GM18951 (cell line): ENCODE results near the gene SPSB2.

Experiments used
- POLR2A ChIP-seq: IDR thresholded peaks from 4 replicates; pipeline ENCODE4 v1.6.1; 2011; ENCODE audit warnings: mild to moderate bottlenecking; ENCODE audit not compliant: insufficient read length, insufficient read depth; ENCODE audit errors: extremely low read depth
- in situ Hi-C: fragments of 300-500 bp; cut with MboI; formaldehyde crosslinking; loops from one replicate; pipeline ENCODE4 v1.12.0; 2022; ENCODE audit warnings: low sequenced_read_pairs, mixed read lengths, inconsistent platforms; ENCODE audit not compliant: unreplicated experiment

SPSB2 gene, protein sequence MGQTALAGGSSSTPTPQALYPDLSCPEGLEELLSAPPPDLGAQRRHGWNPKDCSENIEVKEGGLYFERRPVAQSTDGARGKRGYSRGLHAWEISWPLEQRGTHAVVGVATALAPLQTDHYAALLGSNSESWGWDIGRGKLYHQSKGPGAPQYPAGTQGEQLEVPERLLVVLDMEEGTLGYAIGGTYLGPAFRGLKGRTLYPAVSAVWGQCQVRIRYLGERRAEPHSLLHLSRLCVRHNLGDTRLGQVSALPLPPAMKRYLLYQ

DNA sequence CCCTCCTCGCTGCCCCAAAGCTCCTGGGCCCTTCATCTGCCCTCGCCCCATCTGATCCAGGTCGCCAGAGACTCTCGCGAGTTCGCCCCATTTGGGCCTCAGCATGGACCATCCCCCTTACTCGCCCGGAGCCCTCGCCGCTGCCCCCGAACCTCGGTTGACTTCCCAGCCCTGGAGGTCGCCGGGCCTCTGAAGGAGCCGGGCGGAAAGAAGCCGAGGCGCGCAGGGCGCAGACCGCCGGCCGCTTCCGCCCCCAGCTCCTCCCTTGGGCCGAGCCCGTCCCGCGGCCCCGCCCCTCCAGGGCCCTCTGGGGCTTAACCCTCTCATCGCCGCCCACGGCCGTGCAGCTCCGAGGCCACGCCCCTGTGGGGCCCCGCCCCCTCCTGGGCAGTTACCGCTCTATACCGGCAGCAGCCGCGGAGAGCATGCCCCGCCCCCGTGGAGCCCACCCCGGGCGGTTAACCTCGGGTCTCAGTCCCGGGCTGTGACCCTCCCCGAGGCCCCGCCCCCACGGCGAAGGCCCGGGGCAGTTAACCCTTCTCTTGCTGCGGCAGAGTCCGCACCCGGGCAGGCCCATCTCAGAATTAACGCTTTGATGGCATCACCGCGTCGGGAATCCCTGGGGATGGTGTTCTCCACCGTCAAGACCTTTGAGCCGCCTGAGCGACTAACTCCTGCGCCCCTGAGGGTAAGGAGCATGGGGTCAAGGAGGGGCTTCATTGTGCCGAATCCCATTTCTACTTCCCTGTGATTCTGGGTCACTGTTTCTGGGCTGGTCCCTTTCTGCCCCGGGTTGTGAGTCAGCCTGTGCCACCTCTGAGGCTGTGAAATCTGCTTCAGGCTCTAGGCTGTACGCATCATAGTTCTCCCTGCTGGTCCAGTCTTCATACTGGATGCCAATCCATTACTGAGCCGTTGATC, at the start of gene SPSB2:
TSS of gene SPSB2 (minus strand) at position 210 of the 921 bp plus-strand sequence. CDS start 402 bp downstream, outside the sequence.
- peak; percentile 78 for TF ChIP-seq POLR2A
- in situ Hi-C loops, result no loop called here

DNA sequence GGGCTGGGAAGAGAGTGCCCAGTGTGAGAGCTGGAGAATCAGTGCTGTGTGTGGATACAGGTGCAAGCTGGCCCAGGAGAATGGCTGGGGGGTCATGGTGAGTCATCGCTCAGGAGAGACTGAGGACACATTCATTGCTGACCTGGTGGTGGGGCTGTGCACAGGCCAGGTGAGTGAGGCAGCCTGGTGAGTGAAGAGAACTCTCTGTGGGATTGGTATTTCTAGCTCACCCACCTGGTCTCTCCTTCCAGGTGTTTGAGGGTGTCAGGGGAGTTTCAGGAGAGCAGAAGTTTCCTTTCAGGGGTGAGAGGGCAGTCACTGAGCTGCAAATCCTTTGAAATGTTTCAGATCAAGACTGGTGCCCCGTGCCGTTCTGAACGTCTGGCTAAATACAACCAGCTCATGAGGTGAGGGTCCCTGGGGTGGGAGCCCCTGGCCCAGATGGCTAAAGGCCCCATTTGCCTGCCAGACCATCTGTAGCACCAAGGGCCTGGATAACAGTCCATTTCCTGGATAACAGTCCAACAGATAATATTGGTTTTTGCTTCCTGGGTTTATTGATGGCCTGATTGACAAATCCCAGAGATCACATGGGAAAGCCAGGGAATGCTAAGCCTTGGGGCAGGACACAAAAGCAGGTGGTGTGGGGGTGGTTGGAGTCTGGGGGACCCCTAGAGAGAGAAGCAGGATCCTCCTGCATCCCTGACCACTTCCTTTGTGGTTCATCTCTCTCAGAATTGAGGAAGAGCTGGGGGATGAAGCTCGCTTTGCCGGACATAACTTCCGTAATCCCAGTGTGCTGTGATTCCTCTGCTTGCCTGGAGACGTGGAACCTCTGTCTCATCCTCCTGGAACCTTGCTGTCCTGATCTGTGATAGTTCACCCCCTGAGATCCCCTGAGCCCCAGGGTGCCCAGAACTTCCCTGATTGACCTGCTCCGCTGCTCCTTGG, 49.2 kb upstream of the SPSB2 start:
- no peak for TF ChIP-seq POLR2A
- in situ Hi-C loops, result no loop called here

- in situ Hi-C loops, result no loop called here
- TF ChIP-seq POLR2A, result no peak
Measured at GRCh38 chr12:6921539-6921938, 48.4 kb upstream of the SPSB2 start.

DNA sequence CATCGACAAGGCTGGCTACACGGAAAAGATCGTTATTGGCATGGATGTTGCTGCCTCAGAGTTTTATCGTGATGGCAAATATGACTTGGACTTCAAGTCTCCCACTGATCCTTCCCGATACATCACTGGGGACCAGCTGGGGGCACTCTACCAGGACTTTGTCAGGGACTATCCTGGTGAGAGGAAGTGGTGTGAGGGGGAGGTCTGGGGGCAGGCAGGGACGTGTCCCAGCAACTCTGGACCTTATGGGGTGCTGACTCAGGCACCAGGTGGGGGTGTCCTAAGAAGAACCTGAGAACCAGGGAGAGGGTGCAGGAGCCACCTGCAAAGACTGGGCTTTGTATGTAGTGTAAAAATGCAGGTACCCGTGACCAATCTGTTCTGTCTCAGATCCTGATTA, 46.5 kb upstream of the SPSB2 start:
- no peak for TF ChIP-seq POLR2A
- in situ Hi-C loops, result no loop called here

DNA sequence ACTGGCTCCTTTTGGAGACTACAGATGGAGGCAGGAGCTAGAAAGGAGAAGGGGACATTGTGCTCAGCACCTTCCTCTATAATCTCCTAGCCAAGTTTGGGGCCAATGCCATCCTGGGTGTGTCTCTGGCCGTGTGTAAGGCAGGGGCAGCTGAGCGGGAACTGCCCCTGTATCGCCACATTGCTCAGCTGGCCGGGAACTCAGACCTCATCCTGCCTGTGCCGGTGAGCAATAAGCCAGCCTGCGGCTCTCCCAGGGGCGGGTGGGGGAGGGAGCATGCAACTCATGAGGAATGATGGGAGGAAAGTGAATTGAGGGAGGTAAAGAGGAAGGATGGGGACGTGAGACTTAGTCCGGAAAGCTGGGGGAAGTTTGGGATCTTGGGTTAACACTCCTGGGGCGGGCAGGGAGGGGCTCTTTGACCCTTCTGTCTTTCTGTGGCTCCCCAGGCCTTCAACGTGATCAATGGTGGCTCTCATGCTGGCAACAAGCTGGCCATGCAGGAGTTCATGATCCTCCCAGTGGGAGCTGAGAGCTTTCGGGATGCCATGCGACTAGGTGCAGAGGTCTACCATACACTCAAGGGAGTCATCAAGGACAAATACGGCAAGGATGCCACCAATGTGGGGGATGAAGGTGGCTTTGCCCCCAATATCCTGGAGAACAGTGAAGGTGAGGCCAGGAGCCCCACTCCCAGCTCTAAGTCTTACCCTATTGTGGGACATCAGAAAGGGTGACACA, 44.6 kb upstream of the SPSB2 start:
- no peak for TF ChIP-seq POLR2A
- in situ Hi-C loops, result no loop called here

DNA sequence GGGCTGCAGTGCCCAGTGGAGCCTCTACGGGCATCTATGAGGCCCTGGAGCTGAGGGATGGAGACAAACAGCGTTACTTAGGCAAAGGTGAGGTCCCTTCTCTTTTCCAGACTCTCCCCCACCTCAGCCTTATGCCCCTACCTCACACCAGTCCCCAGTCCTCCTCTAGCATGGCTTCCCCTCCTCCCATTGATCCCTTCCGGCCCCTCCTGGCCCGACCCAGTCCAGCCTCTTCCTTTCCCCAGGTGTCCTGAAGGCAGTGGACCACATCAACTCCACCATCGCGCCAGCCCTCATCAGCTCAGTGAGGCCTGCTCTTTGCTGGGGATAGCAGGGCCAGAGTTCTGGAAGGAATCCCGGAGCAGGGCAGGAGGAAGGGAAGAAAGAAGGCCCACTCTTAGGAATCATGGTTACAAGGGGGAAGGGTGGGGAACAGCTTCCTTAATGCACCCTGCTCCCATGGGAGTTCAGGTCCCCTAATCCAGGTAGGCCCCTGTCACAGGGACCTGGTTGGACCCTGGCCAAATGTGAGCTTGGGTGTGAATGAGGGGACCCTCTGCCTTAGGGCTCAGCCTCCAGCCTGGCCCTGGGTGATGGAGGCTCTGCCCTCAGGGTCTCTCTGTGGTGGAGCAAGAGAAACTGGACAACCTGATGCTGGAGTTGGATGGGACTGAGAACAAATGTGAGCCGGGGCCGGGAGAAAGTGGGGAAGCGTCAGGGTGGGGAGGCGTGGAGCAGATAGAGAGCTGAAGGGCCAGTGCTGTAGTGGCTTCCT, 43.5 kb upstream of the SPSB2 start:
- no peak for TF ChIP-seq POLR2A
- in situ Hi-C loops, result no loop called here

- no peak for TF ChIP-seq POLR2A
- in situ Hi-C loops, result no loop called here
Measured at GRCh38 chr12:6915789-6916285, 42.7 kb upstream of the SPSB2 start.

DNA sequence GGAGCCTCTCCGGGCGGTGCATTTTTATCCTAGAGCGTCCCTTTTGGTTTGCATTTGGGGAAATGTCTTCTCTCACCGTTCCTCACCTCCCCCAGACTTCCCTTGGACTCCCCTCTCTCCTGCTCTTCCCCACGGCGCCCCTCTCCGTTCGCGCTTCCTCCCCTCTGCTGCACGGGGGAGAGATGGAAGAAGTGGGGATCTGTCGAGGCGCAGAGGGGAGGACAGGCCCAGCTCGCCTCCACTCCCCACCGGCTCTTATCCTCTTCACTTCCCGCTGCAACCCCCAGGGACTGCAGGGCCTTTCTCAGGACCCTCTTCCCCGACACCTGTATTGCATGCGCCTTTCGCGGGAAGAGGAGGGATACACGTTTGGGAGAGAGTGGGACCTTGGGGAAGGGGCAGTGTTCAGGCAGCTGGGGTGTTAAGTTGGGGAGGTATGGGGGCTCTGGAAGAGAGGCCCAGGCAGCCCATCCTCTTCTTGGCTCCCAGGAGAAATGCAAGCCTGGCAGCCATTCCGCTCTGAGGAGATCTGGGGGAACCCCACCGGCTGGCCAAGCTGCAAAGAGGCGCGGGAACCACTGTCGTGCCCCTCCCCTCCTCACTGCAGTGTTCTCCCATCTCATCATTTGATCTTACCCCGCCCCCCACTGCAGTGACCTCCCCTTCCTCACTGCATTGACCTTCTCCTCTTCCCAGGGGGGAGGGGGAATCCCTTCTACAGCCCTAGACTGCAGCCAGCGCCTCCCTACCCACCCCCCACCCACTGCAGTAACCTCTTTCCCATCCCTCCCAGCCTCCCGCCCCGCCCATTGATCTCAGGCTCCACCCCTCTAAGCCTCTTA, 42.1 kb upstream of the SPSB2 start:
- TF ChIP-seq POLR2A, result no peak
- in situ Hi-C loops, result no loop called here

- in situ Hi-C loops, result no loop called here
- TF ChIP-seq POLR2A, result peak; percentile 55
Measured at GRCh38 chr12:6914246-6914946, 41.3 kb upstream of the SPSB2 start, which contains the start of gene ENO2. Gene ENO2 (plus strand): TSS chr12:6914580. CDS start chr12:6915833, 1,253 bp downstream.
